B cell (primary cell): ENCODE results near the gene SUPT5H. TPM values are rescaled to one million over a fixed set of nuclear protein-coding genes. Genes with fewer than 3 reads are reported as not detected.

Experiments
- ATAC-seq: fragments of 200-7000 bp; cut with Tn5 transposase; one replicate; pipeline ENCODE4 v1.10.0; 2021; ENCODE audit warnings: low read depth, mild to moderate bottlenecking, moderate number of reproducible peaks, moderate library complexity
- CTCF ChIA-PET: fragments of 350-600 bp; sonication (Branson Sonifier 250); formaldehyde crosslinking; loops from one replicate; lab custom pipeline; 2021; ENCODE audit warnings: antibody characterized with exemption, inconsistent platforms; lab: Charles Lee
- POLR2A ChIA-PET: fragments of 350-600 bp; sonication (Branson Sonifier 250); formaldehyde crosslinking; loops from one replicate; lab custom pipeline; 2021; ENCODE audit warnings: antibody characterized with exemption; lab: Charles Lee
- DNase-seq: peaks from one replicate; pipeline ENCODE4 v3.0.0; 2013
- H2AFZ ChIP-seq: 2 replicates; pipeline ENCODE4 v1.6.1; 2012; ENCODE audit warnings: mild to moderate bottlenecking, low read depth, low read length; ENCODE audit not compliant: insufficient read depth, poor library complexity, severe bottlenecking
- H3K27ac ChIP-seq, 2 donors: 1 replicate in 1 of 2; 2 replicates in 1 of 2; pipeline ENCODE4 v1.5.1; 2012 to 2013; ENCODE audit warnings: low read length in 2 of 2, mild to moderate bottlenecking in 2 of 2, moderate library complexity in 1 of 2
- H3K27me3 ChIP-seq, 4 experiments: fragments of 200-600 bp in 1 of 4; sonication (generic) in 1 of 4; replicated peaks in 1 of 4; 1 replicate in 2 of 4; 2 replicates in 2 of 4; pipeline versions ENCODE4 v1.6.1 to v1.7.0; 2013 to 2016; ENCODE audit warnings: low read length in 3 of 4, mild to moderate bottlenecking in 2 of 4, mixed read lengths in 1 of 4, moderate library complexity in 1 of 4; ENCODE audit not compliant: insufficient read depth in 4 of 4, control insufficient read depth in 3 of 4; ENCODE audit errors: control extremely low read depth in 1 of 4
- H3K36me3 ChIP-seq, 2 experiments: replicated peaks in 1 of 2; 1 replicate in 1 of 2; 2 replicates in 1 of 2; pipeline versions ENCODE4 v1.6.1 to v1.7.1; 2013; ENCODE audit warnings: low read length in 1 of 2; ENCODE audit not compliant: insufficient read depth in 2 of 2, control insufficient read depth in 1 of 2; ENCODE audit errors: control extremely low read depth in 1 of 2, extremely low read depth in 1 of 2
- H3K4me1 ChIP-seq, 2 donors: fragments of 200-600 bp in 1 of 2; sonication (generic) in 1 of 2; 1 replicate in 1 of 2; 2 replicates in 1 of 2; pipeline versions ENCODE4 v1.5.1 to v1.6.1; 2013 to 2017; ENCODE audit warnings: low read length in 2 of 2; ENCODE audit not compliant: control insufficient read depth in 2 of 2, insufficient read depth in 2 of 2
- H3K4me2 ChIP-seq: replicated peaks from 2 replicates; pipeline ENCODE3; 2012; ENCODE audit warnings: mild to moderate bottlenecking, low read depth, low read length; ENCODE audit not compliant: poor library complexity, severe bottlenecking
- H3K4me3 ChIP-seq, 5 experiments: fragments of 200-600 bp in 1 of 5; sonication (generic) in 1 of 5; 1 replicate in 3 of 5; 2 replicates in 2 of 5; pipeline versions ENCODE4 v1.5.1 to v1.7.0; 2011 to 2016; ENCODE audit warnings: low read length in 4 of 5, mild to moderate bottlenecking in 4 of 5, low read depth in 2 of 5, control low read depth in 1 of 5, moderate library complexity in 1 of 5; ENCODE audit not compliant: insufficient read depth in 1 of 5; ENCODE audit errors: control extremely low read depth in 1 of 5, extremely low read depth in 1 of 5
- H3K79me2 ChIP-seq: fragments of 200-600 bp; sonication (generic); one replicate; pipeline ENCODE4 v1.6.0; 2016; ENCODE audit warnings: low read length; ENCODE audit not compliant: control insufficient read depth, insufficient read depth
- H3K9ac ChIP-seq: fragments of 200-600 bp; sonication (generic); 2 replicates; pipeline ENCODE4 v1.6.1; 2017; ENCODE audit warnings: mild to moderate bottlenecking, low read length, moderate library complexity
- H3K9me3 ChIP-seq, 3 donors: one replicate each; pipeline versions ENCODE4 v1.6.1 to v1.7.1; 2013; ENCODE audit warnings: low read length in 2 of 3; ENCODE audit not compliant: control insufficient read depth in 2 of 3, insufficient read depth in 1 of 3; ENCODE audit errors: control extremely low read depth in 1 of 3
- H4K20me1 ChIP-seq: 2 replicates; pipeline ENCODE4 v1.6.0; 2012; ENCODE audit warnings: mild to moderate bottlenecking, low read length; ENCODE audit not compliant: insufficient read depth, control insufficient read depth, poor library complexity, severe bottlenecking
- H3K27ac Mint-ChIP-seq: one replicate; pipeline ENCODE4 v1.8.0; 2021; ENCODE audit warnings: mixed read lengths
- H3K27me3 Mint-ChIP-seq: one replicate; pipeline ENCODE4 v1.8.0; 2021; ENCODE audit warnings: mixed read lengths
- H3K4me1 Mint-ChIP-seq: one replicate; pipeline ENCODE4 v1.8.0; 2021; ENCODE audit warnings: mixed read lengths
- H3K4me3 Mint-ChIP-seq: one replicate; pipeline ENCODE4 v1.8.0; 2021; ENCODE audit warnings: mixed read lengths
- H3K9me3 Mint-ChIP-seq: one replicate; pipeline ENCODE4 v1.8.0; 2022; ENCODE audit warnings: mixed read lengths; ENCODE audit not compliant: insufficient read depth
- CTCF ChIP-seq: fragments of 200-600 bp; IDR thresholded peaks from one replicate; pipeline ENCODE4 v1.8.0; 2022; ENCODE audit warnings: antibody characterized with exemption, mild to moderate bottlenecking
- EZH2 ChIP-seq: IDR thresholded peaks from 2 replicates; pipeline ENCODE4 v1.6.1; 2012; ENCODE audit warnings: borderline replicate concordance, low read depth, mild to moderate bottlenecking, moderate library complexity, low read length; ENCODE audit not compliant: insufficient read depth, poor library complexity, severe bottlenecking
- WGBS: methylation state at CpG from one replicate; pipeline ENCODE4 v1.1.5; 2013; ENCODE audit warnings: missing lambda C conversion rate; ENCODE audit not compliant: insufficient coverage; 5-methylcytosine and 5-hydroxymethylcytosine counted together
- intact Hi-C: fragments of 100-400 bp; cut with micrococcal nuclease; formaldehyde crosslinking; loops from one replicate; pipeline ENCODE4 v1.10.0; 2022
- polyA plus RNA-seq: library from polyadenylated mRNA; depleted of rRNA; stranded (reverse); fragments of >200 nt; gene quantifications from 2 replicates; pipeline ENCODE4 v1.2.3, GENCODE V29; 2012
- total RNA-seq, 2 donors: library from RNA; stranded (reverse); fragments of 120-200 nt in 1 of 2; gene quantifications; 1 replicate in 1 of 2; 2 replicates in 1 of 2; pipeline versions ENCODE4 v1.2.3 to v1.2.4, GENCODE V29; 2013 to 2022

Gene SUPT5H
- total and polyA plus RNA-seq, 2 donors (not counting 1 experiment from before 2014, with no cell fraction given), result 119 to 203 TPM

- H2AFZ ChIP-seq, result no peak overlapping the region
- Mint-ChIP-seq H3K27ac (no peak overlapping the region), H3K27me3 (no peaks in the 10 kb centered on the region), H3K4me1 (peaks cover 30% of the 10 kb centered on the region), H3K9me3 (no peaks in the 10 kb centered on the region), H3K4me3 (no peak overlapping the region)
- H4K20me1 ChIP-seq, result no peaks in the 10 kb centered on the region
- ChIA-PET POLR2A (interaction anchor here (0.6 to 2.5 kb wide), 4 partner anchors 12 to 20 kb away, joined by 3 to 7 read pairs (median 6); partner anchors contain the start of gene RPS16), CTCF (interaction anchor here (1.1 to 3.2 kb wide), 3 partner anchors 18 to 256 kb away, joined by 4 to 11 read pairs (median 4); no protein-coding TSS in a partner anchor)
- H3K9ac ChIP-seq, result no peak overlapping the region
- TF ChIP-seq CTCF, result no peak
- no peak for TF ChIP-seq EZH2
- peaks cover 11 to 17% of the 10 kb centered on the region in 2 donors for H3K4me1 ChIP-seq
- H3K4me3 ChIP-seq, result no peak overlapping the region
- no peak overlapping the region for H3K4me2 ChIP-seq
- DNase-seq, result no peak
- H3K36me3 ChIP-seq, result peaks cover 0 to 25% of the 10 kb centered on the region in 2 experiments
- 96% methylated on average over 19 of the region's 27 CpGs for WGBS
- H3K9me3 ChIP-seq, result peaks cover 0 to 2% (median 0%) of the 10 kb centered on the region in 3 donors
- H3K27ac ChIP-seq, result peak overlapping the region in 1 of 2 donors; percentile 26
- H3K27me3 ChIP-seq, result no peaks in the 10 kb centered on the region
- no peak for ATAC-seq
- intact Hi-C loops, result no loop called here
- peaks cover 5% of the 10 kb centered on the region for H3K79me2 ChIP-seq
These were observed 28.9 kb upstream of the SUPT5H start for GRCh38 chr19:39416152-39417120.
